ENCODE results near the gene PTCHD1. TPM values are rescaled to one million over a fixed set of nuclear protein-coding genes. Genes with fewer than 3 reads are reported as not detected.

PTCHD1 gene
- polyA plus RNA-seq, 1 of the 3 experiments (the other 2 are of a cell fraction), result not detected

DNA sequence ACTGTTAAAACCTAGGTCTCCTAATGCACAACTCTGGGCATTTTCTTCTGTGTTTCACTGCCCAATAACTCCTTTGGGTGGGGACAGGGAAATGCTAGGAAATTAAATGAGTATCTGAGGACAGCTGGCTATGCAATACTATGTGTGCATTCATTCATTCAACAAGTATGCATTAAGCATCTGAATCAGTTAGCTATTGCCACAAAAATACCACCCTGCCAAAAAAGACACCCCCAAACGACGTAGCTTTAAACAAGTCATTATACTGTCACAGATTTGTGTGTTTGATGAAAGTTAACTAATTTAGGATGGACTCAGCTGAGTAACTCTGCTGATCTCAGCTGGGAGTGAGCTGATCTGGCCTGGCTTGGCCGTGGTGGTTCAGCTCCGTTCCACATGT lies 29.8 kb upstream of the PTCHD1 start:
- H3K9ac ChIP-seq, result no peak overlapping the region
- ChIA-PET POLR2A (no interaction called here), CTCF (interaction anchor here (3.5 kb wide), 1 partner anchor 13 kb away, joined by 13 read pairs; no protein-coding TSS in a partner anchor)
- no peak overlapping the region for H3K27ac ChIP-seq (ENCODE audit: low read depth in 2 of 2, low read length in 1 of 2)
- H3K4me1 ChIP-seq (ENCODE audit: control insufficient read depth in 1 of 2, insufficient read depth in 2 of 2, low read depth in 1 of 2, low read length in 1 of 2), result no peaks in the 10 kb centered on the region
- TF ChIP-seq CHD2 (IDR thresholded peaks at IDR 0.05; ENCODE audit: low read length, partially characterized antibody), result no peak
- no peak for TF ChIP-seq NRF1 (IDR thresholded peaks at IDR 0.05; ENCODE audit: low read depth, low read length)
- TF ChIP-seq GATA2 (CRISPR knock-in tag; IDR thresholded peaks at IDR 0.05), result no peak
- no peak for TF ChIP-seq RAD21 (IDR thresholded peaks at IDR 0.05; ENCODE audit: low read length)
- TF ChIP-seq, protein P1, sequence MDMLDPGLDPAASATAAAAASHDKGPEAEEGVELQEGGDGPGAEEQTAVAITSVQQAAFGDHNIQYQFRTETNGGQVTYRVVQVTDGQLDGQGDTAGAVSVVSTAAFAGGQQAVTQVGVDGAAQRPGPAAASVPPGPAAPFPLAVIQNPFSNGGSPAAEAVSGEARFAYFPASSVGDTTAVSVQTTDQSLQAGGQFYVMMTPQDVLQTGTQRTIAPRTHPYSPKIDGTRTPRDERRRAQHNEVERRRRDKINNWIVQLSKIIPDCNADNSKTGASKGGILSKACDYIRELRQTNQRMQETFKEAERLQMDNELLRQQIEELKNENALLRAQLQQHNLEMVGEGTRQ (IDR thresholded peaks at IDR 0.05; ENCODE audit: borderline replicate concordance, low read depth, low read length), result no peak
- TF ChIP-seq POLR2AphosphoS5 (IDR thresholded peaks at IDR 0.05; ENCODE audit: low read depth, low read length), result no peak
- no peak for TF ChIP-seq GABPA (IDR thresholded peaks at IDR 0.05; ENCODE audit: low read depth)
- no peak for TF ChIP-seq RXRA (IDR thresholded peaks at IDR 0.05; ENCODE audit: borderline replicate concordance, low read depth)
- TF ChIP-seq TCF12 (IDR thresholded peaks at IDR 0.05), result no peak
- no peak for TF ChIP-seq FOSL2 (IDR thresholded peaks at IDR 0.05; ENCODE audit: borderline replicate concordance, low read depth)
- no peak overlapping the region for H3K4me2 ChIP-seq
- WGBS (ENCODE audit: low lambda C conversion rate), result 38% methylated on average over 4 of the region's 4 CpGs
- no peak for DNase-seq
- H2AFZ ChIP-seq (ENCODE audit: low read depth), result no peak overlapping the region
- H3K4me3 ChIP-seq (ENCODE audit: low read depth in 2 of 2, low read length in 1 of 2), result no peak overlapping the region
- no peaks in the 10 kb centered on the region; the same call in 1 of the 2 replicates for H3K27me3 ChIP-seq (ENCODE audit: insufficient read depth)
- H4K20me1 ChIP-seq (ENCODE audit: insufficient read depth), result no peaks in the 10 kb centered on the region
- no peaks in the 10 kb centered on the region for H3F3A ChIP-seq (replicated peaks; ENCODE audit: insufficient read depth)
- no peaks in the 10 kb centered on the region for H3K79me2 ChIP-seq (ENCODE audit: insufficient read depth)
- no peaks in the 10 kb centered on the region for H3K9me3 ChIP-seq
- H3K9me2 ChIP-seq, result no peaks in the 10 kb centered on the region
- H3K36me3 ChIP-seq (replicated peaks in 1 of 2; ENCODE audit: control insufficient read depth in 1 of 2, insufficient read depth in 2 of 2, low read length in 1 of 2), result no peaks in the 10 kb centered on the region

DNA sequence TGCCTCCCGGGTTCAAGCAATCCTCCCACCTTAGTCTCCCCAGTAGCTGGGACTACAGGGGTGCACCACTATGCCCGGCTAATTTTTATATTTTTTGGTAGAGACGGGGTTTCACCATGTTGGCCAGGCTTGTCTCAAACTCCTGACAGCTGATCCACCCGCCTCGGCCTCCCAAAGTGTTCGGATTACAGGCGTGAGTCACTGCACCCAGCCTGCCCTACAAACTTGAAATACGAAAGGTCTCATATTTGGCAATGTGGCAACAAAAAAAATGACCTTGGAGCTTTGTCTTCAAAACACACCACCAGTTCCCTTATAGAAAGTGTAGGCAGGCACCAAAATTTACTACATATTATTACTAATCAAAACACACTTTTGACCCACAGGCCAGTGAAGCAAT lies 22.9 kb upstream of the PTCHD1 start:
- no peaks in the 10 kb centered on the region for H4K20me1 ChIP-seq (ENCODE audit: insufficient read depth)
- no peak overlapping the region for H3K4me2 ChIP-seq
- DNase-seq, result no peak
- CTCF ChIA-PET, result no interaction called here
- H3K27ac ChIP-seq (ENCODE audit: low read depth in 2 of 2, low read length in 1 of 2), result no peak overlapping the region
- no peaks in the 10 kb centered on the region for H3K4me1 ChIP-seq (ENCODE audit: control insufficient read depth in 1 of 2, insufficient read depth in 2 of 2, low read depth in 1 of 2, low read length in 1 of 2)
- no peak overlapping the region for H3K9ac ChIP-seq
- no peaks in the 10 kb centered on the region for H3K79me2 ChIP-seq (ENCODE audit: insufficient read depth)
- H3F3A ChIP-seq (replicated peaks; ENCODE audit: insufficient read depth), result no peaks in the 10 kb centered on the region
- no peak overlapping the region for H3K4me3 ChIP-seq (ENCODE audit: low read depth in 2 of 2, low read length in 1 of 2)
- no peaks in the 10 kb centered on the region for H3K36me3 ChIP-seq (replicated peaks in 1 of 2; ENCODE audit: control insufficient read depth in 1 of 2, insufficient read depth in 2 of 2, low read length in 1 of 2)
- 22% methylated on average over 8 of the region's 8 CpGs for WGBS (ENCODE audit: low lambda C conversion rate)
- H3K27me3 ChIP-seq (ENCODE audit: insufficient read depth), result no peaks in the 10 kb centered on the region; the same call in 1 of the 2 replicates
- no peak for TF ChIP-seq EP300 (IDR thresholded peaks at IDR 0.05; ENCODE audit: borderline replicate concordance in 1 of 2, low read depth in 1 of 2, low read length in 1 of 2)
- TF ChIP-seq, protein P2, sequence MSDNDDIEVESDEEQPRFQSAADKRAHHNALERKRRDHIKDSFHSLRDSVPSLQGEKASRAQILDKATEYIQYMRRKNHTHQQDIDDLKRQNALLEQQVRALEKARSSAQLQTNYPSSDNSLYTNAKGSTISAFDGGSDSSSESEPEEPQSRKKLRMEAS (IDR thresholded peaks at IDR 0.05; ENCODE audit: low read depth), result no peak
- POLR2A ChIA-PET, result no interaction called here
- H3K9me2 ChIP-seq, result no peaks in the 10 kb centered on the region
- H2AFZ ChIP-seq (ENCODE audit: low read depth), result no peak overlapping the region
- no peaks in the 10 kb centered on the region for H3K9me3 ChIP-seq

DNA sequence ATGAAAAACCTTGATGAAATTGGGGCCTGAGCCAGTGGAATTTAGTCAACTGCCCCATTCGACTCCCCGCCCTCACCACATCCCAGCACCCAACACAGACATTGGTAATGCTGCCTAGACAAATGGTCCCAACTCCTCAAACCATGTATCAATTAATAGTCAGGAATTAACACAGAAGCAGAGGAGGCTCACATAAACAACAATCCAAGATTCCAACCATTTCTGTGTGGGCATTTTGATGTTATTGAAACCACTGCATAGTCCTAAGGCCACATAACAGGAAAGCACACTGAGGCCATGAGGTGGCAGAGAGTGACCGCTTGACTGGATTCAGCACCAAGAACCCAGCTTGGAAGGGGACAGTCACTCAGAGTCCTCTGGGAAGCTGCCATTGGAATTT lies 22.5 kb upstream of the PTCHD1 start:
- no peak overlapping the region for H2AFZ ChIP-seq (ENCODE audit: low read depth)
- H3K4me1 ChIP-seq (ENCODE audit: control insufficient read depth in 1 of 2, insufficient read depth in 2 of 2, low read depth in 1 of 2, low read length in 1 of 2), result no peaks in the 10 kb centered on the region
- ChIA-PET POLR2A (no interaction called here), CTCF (no interaction called here)
- H3K36me3 ChIP-seq (replicated peaks in 1 of 2; ENCODE audit: control insufficient read depth in 1 of 2, insufficient read depth in 2 of 2, low read length in 1 of 2), result no peaks in the 10 kb centered on the region
- H3F3A ChIP-seq (replicated peaks; ENCODE audit: insufficient read depth), result no peaks in the 10 kb centered on the region
- H3K9ac ChIP-seq, result no peak overlapping the region
- no peaks in the 10 kb centered on the region for H3K79me2 ChIP-seq (ENCODE audit: insufficient read depth)
- no peak overlapping the region for H3K4me3 ChIP-seq (ENCODE audit: low read depth in 2 of 2, low read length in 1 of 2)
- DNase-seq, result no peak
- H3K9me3 ChIP-seq, result no peaks in the 10 kb centered on the region
- H3K27ac ChIP-seq (ENCODE audit: low read depth in 2 of 2, low read length in 1 of 2), result no peak overlapping the region
- no peak overlapping the region for H3K4me2 ChIP-seq
- 42% methylated on average over 3 of the region's 3 CpGs for WGBS (ENCODE audit: low lambda C conversion rate)
- H4K20me1 ChIP-seq (ENCODE audit: insufficient read depth), result no peaks in the 10 kb centered on the region
- no peaks in the 10 kb centered on the region; the same call in 1 of the 2 replicates for H3K27me3 ChIP-seq (ENCODE audit: insufficient read depth)
- no peaks in the 10 kb centered on the region for H3K9me2 ChIP-seq
- TF ChIP-seq POLR2AphosphoS5 (IDR thresholded peaks at IDR 0.05; ENCODE audit: low read depth, low read length), result no peak
- TF ChIP-seq SIN3A (IDR thresholded peaks at IDR 0.05; ENCODE audit: borderline replicate concordance, low read depth, low read length), result no peak
- TF ChIP-seq YY1 (IDR thresholded peaks at IDR 0.05; ENCODE audit: low read depth), result no peak
- no peak for TF ChIP-seq JUND (IDR thresholded peaks at IDR 0.05)
- no peak for TF ChIP-seq MXI1 (IDR thresholded peaks at IDR 0.05; ENCODE audit: low read depth, low read length)
- TF ChIP-seq EP300 (IDR thresholded peaks at IDR 0.05; ENCODE audit: borderline replicate concordance in 1 of 2, low read depth in 1 of 2, low read length in 1 of 2), result no peak
- TF ChIP-seq SMC3 (IDR thresholded peaks at IDR 0.05; ENCODE audit: low read depth, low read length), result no peak
- TF ChIP-seq, protein P1 (IDR thresholded peaks at IDR 0.05; ENCODE audit: borderline replicate concordance, low read depth, low read length), result no peak
- no peak for TF ChIP-seq EZH2phosphoT487 (IDR thresholded peaks at IDR 0.05; ENCODE audit: borderline replicate concordance, low read depth)
- TF ChIP-seq, protein P3, sequence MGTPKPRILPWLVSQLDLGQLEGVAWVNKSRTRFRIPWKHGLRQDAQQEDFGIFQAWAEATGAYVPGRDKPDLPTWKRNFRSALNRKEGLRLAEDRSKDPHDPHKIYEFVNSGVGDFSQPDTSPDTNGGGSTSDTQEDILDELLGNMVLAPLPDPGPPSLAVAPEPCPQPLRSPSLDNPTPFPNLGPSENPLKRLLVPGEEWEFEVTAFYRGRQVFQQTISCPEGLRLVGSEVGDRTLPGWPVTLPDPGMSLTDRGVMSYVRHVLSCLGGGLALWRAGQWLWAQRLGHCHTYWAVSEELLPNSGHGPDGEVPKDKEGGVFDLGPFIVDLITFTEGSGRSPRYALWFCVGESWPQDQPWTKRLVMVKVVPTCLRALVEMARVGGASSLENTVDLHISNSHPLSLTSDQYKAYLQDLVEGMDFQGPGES (IDR thresholded peaks at IDR 0.05; ENCODE audit: low read depth, low read length), result no peak
- TF ChIP-seq FOXM1 (IDR thresholded peaks at IDR 0.05; ENCODE audit: low read depth), result no peak
- TF ChIP-seq RAD21 (IDR thresholded peaks at IDR 0.05; ENCODE audit: low read length), result no peak
- TF ChIP-seq GATA2 (CRISPR knock-in tag; IDR thresholded peaks at IDR 0.05), result no peak

Measured in SK-N-SH (cell line).